GM21576 (cell line): ENCODE data around the gene TTLL11.
"Not testable (repeated sequence)": the region's sequence is repeated elsewhere in the genome, so short reads cannot be mapped to it uniquely, and the experiment has no call there.

ENCODE experiments used
- ATAC-seq: cut with Tn5 transposase; IDR thresholded peaks from one replicate; pipeline ENCODE4 v1.9.1; 2021; ENCODE audit warnings: mild to moderate bottlenecking, moderate library complexity; ENCODE audit not compliant: unreplicated experiment

The TTLL11 gene

DNA sequence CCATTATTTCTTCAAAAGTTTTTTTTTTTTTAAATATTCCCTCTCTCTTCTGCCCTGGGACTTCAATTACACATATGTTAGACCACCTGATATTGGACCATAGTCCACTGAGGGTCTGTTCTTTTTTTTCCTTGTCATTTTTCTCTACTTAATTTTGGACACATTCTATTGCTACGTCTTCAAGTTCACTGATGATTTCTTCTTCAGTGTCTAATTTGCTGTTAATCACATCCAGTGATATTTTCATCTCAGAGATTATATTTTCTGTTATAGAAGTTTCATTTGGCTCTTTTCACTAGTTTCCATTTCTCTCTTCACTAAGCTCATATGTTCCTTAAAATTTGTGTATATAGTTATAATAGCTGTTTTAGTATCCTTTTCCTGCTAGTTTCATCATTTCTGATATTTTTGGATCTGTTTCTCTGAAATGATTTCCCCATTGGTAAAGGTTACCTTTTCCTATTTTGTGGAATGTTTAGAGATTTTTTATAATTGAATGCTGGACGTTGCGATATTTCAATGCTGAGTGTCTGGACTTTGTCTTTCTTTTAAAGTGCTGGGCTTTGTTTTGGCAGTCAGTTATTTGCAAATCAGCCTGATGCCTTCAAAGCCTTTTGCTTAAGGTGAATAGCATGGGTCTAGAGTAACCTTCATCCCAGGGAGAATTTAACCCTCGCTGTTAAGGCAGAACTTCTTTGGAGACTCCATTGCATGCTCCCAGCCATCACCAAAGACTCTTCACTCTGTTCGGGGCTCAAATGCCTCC is 111.8 kb downstream of the TTLL11 start:
- ATAC-seq, result no peak

DNA sequence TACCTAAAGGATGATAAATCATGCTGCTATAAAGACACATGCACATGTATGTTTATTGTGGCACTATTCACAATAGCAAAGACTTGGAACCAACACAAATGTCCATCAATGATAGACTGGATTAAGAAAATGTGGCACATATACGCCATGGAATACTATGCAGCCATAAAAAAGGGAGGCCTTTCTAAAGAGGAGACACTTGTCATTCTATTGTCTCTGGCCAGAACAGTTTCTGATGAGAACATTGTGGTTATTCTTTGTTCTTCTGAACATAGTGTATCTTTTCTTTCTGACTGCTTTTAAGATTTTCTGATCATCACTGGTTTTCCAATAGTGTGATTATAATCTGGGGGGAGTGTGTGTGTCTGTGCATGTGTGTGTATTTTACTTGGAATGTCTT is 112.4 kb downstream of the TTLL11 start:
- ATAC-seq, result not testable (repeated sequence)

DNA sequence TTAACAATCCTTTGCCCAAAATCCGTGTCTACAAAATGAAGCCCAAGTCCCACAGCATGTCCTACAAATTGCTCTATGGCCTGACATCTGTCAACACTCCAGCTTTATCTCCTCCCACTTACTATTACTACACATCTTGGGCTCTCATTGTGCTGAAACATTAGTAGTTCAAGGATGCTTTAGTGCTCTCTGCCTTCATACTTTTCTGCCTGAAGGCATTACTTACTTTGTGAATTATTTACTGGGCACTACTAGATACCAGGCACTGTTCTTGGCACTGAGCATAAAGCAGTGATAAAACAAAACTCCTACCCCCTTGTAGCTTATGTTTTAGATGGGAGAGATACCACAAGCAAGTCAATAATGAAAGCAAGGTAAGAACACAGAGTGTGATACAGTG is 113.4 kb downstream of the TTLL11 start:
- no peak for ATAC-seq

DNA sequence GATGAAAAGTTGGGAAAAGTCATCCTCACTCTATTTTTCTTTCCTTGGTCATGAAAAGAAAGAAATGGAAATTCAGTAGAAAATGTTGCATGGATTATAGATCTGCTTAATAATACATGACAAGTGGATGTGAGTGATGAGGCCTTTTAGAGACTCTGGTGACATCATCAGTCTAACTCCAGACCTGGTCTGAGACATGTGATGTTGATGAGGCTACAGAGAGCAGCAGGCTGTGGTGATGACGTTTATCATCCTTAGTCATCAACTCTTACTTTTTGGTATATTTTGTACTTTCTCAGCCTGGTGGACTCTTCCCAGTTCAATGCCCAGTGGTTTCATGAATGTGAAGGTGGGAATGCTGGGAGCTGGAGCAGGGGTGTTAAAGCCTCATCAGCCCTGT is 116.4 kb downstream of the TTLL11 start:
- no peak for ATAC-seq

DNA sequence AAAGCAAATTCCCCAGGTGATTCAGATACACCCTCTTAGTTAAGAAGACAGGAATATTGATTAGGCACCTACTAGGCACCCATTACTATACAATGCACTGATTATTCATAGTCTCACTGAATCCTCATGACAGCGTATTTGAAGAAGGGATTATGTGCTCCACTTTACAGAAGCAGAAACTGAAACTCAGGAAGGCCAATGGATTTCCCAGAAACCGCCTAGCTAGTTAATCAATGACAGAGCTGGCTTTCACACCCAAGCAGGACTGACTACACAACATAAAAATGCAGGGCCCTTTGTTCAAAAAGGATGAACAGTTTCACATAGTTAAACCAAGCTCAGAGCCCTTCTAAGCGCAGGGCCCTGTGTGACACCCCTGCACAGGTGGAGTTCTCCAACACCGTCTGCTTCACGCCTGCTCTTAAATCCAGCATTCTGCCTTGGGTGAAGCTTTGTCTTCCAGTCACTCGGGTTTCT is 117.3 kb downstream of the TTLL11 start:
- no peak for ATAC-seq

DNA sequence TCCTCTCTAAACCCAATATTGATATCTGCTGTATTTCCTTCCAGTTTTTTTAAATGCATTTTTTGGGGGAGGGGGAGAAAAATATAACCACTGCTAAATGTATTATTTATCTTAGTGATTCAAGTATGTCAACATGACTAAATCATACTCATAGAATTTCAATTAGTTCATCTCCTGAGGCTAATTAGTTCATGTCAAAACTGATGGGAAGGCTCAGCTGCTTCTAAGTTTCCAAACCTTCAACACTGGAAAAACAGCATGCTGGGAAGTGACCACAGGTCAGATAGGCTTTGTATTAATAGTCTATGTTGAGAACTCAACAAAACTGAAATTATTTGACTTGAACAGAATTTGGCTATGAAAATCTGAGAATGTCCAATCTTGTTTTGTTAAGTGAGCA is 118.7 kb downstream of the TTLL11 start:
- ATAC-seq, result no peak

DNA sequence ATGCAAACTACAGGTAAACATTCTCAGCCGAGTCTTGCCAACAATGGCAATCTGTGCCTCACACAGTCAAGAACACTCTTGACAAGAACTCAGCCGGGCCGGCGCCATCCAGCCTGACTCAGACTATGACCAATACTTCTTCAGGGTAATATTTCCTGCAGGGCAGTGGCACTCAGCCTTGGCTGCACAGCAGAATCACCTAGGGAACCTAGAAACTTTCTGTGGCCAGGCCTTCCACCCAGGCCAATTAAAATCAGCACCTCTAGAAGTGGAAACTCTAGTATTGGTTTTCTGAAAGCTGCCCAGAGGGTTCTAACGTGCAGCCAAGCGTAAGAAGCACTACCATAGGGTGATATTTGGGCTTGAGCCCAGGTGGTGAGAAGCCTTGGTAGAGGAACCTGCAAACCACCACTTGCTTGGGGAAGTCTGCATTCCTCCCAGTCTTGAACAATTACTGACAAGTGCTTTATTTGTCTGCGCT is 120.6 kb downstream of the TTLL11 start:
- no peak for ATAC-seq

DNA sequence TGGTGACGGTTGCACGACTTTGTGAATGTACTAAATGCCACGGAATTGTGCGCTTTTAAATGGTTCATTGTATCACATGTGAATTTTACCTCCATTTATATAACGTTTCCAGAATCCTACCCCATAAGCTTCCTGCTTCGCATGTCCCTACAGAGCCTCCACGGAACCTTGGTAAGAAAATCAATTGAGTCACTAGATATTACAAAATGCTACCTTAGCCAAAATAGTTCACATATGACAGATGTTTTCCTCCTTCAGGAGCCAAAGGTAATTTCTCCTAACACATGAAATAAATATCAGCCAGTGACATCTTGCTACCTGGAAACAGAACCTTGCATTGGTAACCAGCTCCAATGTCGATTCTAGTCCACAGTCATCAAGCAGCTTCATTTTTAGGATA is 125.1 kb downstream of the TTLL11 start:
- no peak for ATAC-seq

DNA sequence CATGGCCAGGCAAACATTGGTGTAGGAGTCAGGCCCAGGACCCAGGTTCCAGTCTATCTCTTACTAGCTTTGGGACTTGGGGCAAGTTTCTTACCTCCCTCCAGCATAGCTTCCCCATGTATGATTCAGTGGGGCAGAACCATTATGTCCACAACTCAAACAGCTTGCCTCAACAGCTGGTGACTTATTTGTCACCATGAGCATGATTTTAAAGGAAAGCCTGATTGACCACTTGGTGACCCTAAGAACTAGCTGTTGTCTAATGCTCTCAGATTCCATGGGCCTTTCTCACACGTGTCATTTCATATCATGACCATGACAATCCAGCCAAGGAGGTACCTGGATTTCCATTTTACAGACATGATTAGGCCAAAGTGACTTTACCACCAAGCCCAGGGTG is 126.4 kb downstream of the TTLL11 start:
- no peak for ATAC-seq

DNA sequence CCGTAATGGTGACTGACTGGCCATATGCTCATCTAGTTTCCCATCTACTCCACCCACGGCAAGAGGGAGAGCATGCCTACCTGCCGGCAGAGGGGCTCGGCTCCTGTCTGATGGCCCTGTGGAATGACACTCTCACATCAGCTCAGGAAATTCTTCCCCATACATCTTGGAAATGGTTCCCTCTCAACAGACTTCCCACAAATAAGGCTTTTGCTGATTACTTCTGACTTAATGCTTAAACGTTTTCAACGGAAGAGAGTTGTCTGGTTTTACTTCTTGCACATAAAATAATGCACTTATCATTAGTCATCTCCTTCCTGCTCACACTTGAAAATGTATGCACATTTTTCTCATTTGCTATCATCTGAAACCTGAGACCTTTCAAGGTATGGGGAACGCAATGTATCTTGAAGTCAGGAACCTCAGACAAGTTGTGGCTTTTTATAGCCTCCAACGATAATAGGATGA is 129.5 kb downstream of the TTLL11 start:
- no peak for ATAC-seq

DNA sequence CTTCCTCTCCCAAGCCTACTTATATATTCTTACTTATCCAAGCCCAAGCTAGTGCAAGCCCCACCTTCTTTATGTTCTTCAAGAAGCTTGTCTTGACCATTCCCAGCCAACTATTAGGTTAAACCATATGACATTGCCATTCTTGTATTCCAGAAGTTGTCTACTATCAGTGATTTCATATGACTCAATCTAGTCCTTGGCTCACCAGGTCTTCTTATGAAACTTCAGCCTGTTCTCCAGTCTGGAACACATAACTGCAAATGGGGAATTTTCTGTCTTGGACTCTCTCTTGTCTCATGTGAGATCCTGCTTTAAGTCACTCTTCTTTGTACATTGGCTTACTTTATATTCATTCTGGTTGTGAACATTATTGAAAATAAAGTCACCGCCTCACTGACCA is 130.7 kb downstream of the TTLL11 start:
- ATAC-seq, result no peak

DNA sequence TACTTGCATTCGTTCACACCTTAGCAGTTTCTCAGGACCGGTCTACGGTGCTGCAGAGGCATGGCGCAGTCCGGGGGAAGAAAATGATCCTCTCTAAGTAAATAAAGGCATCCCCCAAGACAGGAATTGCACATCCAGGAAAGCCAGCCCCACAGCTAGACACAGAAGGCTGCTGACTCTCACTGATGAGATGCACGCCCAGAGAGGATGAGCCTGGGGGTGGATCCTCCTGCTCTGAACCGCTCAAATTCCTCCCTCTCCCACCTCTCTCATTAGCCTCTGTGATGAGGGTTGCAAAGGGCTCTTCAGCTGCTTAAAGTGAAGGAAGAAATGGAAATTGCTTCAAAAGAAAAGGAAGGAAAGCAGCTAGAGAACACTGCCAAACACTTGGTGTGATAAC is 132.4 kb downstream of the TTLL11 start:
- no peak for ATAC-seq

DNA sequence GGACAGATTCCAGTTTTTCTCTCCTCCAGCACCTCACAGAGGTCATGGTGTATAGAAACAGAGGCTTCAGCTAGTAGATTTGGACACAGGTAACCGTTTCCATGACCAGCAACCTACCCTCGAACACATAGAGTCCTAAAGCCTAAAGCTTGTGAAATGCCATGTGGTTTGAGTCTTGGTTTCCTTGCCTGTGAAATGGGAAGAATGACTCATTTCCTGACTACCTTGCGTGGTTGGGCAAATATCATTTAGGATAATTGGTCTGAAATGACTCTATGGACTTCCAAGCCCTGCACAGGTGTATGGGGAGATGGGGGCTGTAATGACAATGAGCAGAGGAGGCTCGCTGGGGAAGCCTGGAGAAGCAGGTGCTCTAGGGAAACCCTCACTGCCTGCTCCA is 134.6 kb downstream of the TTLL11 start:
- ATAC-seq, result no peak

DNA sequence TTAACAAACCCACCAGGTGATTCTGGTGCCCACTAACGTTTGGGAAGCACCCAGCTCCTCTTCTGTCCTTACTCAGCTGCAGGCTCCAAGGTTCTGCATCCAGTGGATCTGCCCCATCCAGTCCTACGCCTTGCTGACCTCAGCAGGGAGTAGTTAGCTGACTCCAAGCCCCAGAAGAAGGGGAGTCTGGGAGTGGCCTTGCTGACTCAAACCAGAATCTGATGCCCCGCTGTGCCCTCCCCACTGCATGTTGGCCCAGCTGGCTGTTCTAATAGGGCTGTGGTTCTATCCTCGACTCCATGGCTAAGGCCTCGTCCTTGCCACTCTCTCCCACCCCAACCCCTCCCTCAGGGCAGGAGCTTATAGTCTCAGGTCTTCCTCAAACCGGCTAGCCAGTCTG is 136.3 kb downstream of the TTLL11 start:
- no peak for ATAC-seq

DNA sequence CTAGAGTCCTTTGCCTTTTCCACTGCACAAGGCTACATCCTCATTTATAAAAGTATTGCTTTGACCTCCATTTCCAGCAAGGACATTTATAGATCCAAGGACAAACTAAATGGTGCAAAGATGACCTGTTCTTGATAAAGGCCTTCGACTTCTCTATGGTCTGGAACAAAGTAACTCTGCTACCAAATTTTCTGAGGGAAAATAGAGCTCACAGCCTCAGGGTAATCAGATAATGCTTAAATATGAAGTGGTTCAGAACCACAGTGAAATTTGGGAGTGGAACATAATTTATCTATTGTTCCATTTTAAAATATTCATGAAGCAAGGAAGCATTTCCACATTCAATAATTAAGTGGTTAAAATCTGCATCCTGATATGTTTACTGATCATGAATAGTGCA is 137.5 kb downstream of the TTLL11 start:
- no peak for ATAC-seq

DNA sequence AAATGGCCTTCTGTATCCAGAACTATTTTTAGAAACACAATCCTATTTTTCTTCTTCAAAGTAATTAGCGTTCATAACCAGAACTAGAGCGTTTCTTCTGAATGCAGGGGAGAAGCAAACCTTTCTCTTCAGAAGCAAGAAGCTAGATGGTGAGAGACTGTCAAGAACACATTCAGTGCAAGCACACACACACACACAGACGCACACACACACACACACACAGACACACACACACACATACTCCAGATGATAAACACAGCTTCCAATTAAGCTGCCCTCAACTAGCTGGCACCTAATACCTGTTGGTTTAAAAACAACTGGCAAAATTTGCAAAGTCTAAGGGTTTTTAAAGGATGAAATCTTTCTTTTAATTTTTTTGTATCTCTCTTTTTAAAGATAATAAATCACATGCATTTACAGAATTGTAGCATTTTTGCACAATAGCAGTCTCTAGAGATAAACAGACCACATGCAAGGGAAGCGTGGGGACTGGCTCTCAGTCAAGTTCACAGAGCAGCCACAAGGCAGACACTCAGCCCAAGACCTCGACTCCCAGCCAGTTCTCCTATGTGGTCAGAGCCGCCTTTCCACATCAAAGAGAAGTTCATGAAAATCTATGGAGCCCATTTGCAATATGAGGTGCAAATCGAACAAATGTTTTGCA is 138.5 kb downstream of the TTLL11 start:
- ATAC-seq, result no peak

DNA sequence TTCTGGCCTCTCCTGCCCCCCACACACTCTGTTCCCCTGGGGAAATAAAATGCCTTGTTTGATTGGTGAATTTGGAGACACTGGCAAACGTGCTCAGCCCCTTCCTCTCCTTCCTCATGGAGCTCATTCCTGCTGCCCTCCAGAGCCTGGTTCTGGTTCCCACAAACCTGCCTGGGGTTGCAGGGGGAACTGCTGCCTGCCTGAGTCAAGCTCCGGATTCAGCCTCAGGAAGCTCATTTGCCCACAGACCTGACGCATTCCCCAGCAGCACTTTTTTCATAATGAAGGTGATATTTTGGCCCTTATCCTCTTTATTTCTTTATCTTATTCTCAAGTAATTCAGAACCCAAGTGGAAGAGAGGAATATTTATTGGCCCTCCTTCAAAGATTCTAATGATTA is 140.5 kb downstream of the TTLL11 start:
- ATAC-seq, result no peak

DNA sequence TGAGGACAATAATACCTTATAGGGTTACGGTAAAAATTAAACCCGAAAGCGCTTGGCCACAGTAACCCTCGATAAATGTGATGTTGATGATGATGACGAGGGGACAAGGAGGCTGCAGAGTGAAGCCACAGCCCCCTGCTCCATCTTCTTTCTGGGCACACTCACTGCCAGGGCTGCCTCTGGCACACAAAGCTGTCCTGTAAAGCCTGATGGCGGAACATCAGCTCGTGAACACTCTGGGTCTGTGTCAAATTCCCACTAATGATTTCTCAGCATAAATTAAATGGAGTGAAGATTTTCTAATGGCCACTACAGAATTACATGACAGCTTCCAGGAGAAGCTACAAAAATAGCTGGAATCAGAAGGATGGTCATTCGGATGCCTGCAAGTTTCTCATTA is 142.2 kb downstream of the TTLL11 start:
- ATAC-seq, result no peak

DNA sequence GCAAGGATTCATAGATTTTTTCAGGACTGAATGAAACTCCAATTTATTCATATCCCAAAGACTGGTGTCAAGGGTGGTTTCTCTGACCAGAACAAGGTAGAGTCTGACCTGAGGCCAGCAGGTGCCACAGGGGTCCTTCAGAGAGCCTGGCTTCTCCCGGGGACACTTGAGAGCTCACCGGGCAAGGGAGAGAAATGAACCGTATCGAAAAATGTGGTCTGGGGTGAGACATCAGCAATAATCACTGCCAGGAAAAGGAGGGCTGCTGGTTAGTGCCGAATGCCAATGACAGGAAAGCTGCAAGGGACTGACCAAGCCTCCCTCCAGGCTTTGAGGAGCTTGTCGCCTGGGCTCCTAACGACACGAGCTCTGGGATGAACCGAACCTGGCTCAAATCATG is 142.7 kb downstream of the TTLL11 start:
- no peak for ATAC-seq

DNA sequence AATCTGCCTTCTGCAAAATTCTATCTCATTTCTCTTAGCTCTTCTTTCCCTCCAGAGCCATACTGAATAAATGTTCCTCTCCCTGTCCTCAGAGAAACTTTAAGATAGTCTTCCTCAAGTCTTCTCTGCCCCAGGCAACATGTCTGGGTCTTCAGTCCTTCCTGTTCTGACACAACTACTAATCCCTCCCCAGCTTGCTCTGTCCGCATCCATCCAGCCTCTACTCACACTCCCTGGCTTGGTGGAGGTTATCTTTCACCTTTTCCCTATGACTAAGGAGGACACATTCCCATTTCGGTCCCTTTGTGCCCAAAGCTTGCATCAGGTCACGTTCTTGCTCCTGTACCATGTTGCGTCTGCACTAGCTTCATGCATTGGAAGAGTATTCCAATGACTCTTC is 143.3 kb downstream of the TTLL11 start:
- ATAC-seq, result no peak

DNA sequence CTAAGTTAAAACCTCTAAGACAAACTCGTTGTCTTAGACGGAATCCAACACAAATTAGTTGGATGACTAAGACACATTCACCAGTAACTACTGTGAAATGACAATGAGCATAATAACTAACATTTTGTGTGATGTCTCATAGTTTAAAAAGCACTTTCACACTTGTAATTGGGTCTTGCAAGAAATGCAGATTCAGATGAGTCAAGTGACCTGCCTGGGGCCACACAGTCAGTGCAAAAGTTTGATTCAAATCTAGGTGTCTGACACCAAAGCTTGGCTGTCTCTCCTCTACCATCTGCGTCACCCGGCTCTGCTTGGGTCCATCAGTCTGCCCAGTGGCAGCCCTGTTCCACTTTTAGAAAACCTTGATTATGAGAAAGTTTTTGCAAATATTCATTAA is 143.7 kb downstream of the TTLL11 start:
- ATAC-seq, result no peak

DNA sequence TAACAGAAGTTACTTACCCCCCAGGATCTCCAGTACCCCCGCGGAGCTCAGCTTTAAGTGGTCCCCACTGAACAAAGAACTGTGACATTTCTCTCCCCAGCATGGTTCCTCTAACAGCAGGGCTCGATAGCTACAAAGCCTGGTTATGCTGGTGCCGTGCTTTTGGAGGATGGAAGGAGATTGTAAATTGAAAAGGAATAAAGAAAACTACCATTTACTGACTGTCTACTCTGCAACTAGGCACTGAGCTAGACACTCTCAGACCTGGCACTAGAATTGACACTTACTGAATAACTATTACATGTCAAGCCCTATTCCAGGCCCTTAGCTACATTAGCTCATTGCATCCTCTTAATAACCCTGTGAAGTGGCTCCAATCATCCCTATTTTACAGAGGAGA is 145.3 kb downstream of the TTLL11 start:
- ATAC-seq, result no peak
